Breast epithelium (tissue), 4 donors: Measurements from ENCODE around the gene ZNF627. TPM values are rescaled to one million over a fixed set of nuclear protein-coding genes. Genes with fewer than 3 reads are reported as not detected.
A peak's percentile ranks its signal among the peaks of the same experiment; 100 is the strongest.
"Not testable (repeated sequence)": the region's sequence is repeated elsewhere in the genome, so short reads cannot be mapped to it uniquely, and the experiment has no call there.

ENCODE experiments used
- DNase-seq, 2 donors: peaks; one replicate each; pipeline ENCODE4 v3.0.0-alpha.2; 2019; ENCODE audit warnings: low spot score in 2 of 2
- H3K27ac ChIP-seq, 2 donors: fragments of 200-600 bp; sonication (generic) in 1 of 2; one replicate each; pipeline ENCODE4 v1.5.1; 2016 to 2019; ENCODE audit warnings: mild to moderate bottlenecking in 1 of 2
- H3K27me3 ChIP-seq, 2 donors: fragments of 200-600 bp; sonication (generic) in 1 of 2; one replicate each; pipeline versions ENCODE4 v1.5.1 to v1.6.0; 2017 to 2019; ENCODE audit warnings: control low read depth in 1 of 2, mild to moderate bottlenecking in 1 of 2
- H3K36me3 ChIP-seq: fragments of 200-600 bp; one replicate; pipeline ENCODE4 v1.5.1; 2019
- H3K4me1 ChIP-seq, 2 donors: fragments of 200-600 bp; sonication (generic); one replicate each; pipeline ENCODE4 v1.5.1; 2016 to 2019; ENCODE audit warnings: control low read depth in 1 of 2
- H3K4me3 ChIP-seq, 3 donors: fragments of 200-600 bp; sonication (generic); 1 replicate in 2 of 3; 2 replicates in 1 of 3; pipeline ENCODE4 v1.5.1; 2016 to 2019; ENCODE audit warnings: mild to moderate bottlenecking in 3 of 3, moderate library complexity in 2 of 3
- H3K9me3 ChIP-seq, 2 donors: fragments of 200-600 bp; sonication (generic) in 1 of 2; one replicate each; pipeline ENCODE4 v1.5.1; 2016 to 2019; ENCODE audit warnings: control low read depth in 1 of 2
- POLR2A ChIP-seq: fragments of 450-650 bp; IDR thresholded peaks from one replicate; pipeline ENCODE4 v1.6.1; 2016; ENCODE audit warnings: antibody characterized with exemption, mild to moderate bottlenecking, moderate library complexity
- POLR2AphosphoS5 ChIP-seq, 3 donors: sonication (generic); formaldehyde crosslinking; IDR thresholded peaks; one replicate each; pipeline ENCODE4 v1.6.1; 2017; ENCODE audit warnings: antibody characterized with exemption in 3 of 3
- intact Hi-C: fragments of 100-400 bp; cut with DNase I; formaldehyde crosslinking; loops from one replicate; pipeline ENCODE4 v1.15.1; 2023; ENCODE audit warnings: low total_unique reads
- total RNA-seq, 3 donors: library from RNA; depleted of rRNA; stranded (reverse); fragments of >200 nt; gene quantifications; one replicate each; pipeline ENCODE4 v1.1.0, GENCODE V29; 2016
- TF ChIP-seq, protein P1 (sequence below), 3 donors: fragments of 450-650 bp; IDR thresholded peaks; one replicate each; pipeline ENCODE4 v1.5.1; 2016 to 2017; ENCODE audit warnings: antibody characterized with exemption in 3 of 3, mild to moderate bottlenecking in 3 of 3, moderate library complexity in 3 of 3

The ZNF627 gene
- total RNA-seq, 3 donors from 2014 or later, result 8.5 to 35.4 (median 23.3) TPM

DNA sequence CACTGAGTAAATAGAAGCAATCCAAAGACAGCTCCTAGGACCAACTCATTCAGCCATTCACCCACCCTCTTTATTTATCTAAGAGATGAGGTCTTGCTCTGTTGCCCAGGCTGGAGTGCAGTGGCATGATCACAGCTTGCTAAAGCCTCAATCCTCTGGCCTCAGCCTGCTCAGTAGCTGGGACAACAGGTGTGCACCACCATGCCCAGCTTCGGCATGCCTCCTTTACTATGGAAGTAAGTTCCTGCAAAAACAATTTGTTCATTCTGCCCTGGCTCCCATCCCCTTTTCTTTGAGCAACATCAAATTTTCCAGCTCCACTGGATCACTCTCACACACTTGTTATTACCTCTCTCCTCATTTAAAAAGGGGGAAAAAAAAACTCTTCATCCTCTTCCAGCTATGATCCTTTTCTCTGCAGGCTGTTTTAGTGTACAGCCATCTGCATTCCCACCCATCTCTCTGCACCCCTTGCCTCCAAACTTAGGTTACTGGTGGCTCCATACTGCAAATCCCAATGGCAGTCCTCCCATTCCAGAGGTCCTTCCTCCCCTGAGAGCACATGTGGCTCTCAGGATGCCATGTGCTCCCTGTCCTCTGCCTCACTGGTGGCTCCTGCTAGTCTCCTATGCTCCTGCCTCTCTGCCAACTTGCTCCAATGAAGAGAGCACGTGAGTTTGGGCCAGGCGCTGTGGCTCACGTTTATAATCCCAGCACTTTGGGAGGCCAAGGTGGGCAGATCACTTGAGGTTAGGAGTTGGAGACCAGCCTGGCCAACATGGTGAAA, 40.5 kb upstream of the ZNF627 start:
- no peak for DNase-seq
- no peak for TF ChIP-seq POLR2A
- TF ChIP-seq, protein P1, sequence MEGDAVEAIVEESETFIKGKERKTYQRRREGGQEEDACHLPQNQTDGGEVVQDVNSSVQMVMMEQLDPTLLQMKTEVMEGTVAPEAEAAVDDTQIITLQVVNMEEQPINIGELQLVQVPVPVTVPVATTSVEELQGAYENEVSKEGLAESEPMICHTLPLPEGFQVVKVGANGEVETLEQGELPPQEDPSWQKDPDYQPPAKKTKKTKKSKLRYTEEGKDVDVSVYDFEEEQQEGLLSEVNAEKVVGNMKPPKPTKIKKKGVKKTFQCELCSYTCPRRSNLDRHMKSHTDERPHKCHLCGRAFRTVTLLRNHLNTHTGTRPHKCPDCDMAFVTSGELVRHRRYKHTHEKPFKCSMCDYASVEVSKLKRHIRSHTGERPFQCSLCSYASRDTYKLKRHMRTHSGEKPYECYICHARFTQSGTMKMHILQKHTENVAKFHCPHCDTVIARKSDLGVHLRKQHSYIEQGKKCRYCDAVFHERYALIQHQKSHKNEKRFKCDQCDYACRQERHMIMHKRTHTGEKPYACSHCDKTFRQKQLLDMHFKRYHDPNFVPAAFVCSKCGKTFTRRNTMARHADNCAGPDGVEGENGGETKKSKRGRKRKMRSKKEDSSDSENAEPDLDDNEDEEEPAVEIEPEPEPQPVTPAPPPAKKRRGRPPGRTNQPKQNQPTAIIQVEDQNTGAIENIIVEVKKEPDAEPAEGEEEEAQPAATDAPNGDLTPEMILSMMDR (IDR thresholded peaks at IDR 0.05), result no peak
- H3K4me3 ChIP-seq, result no peak overlapping the region
- H3K27ac ChIP-seq, result no peak overlapping the region
- no peaks in the 10 kb centered on the region for H3K27me3 ChIP-seq
- no peaks in the 10 kb centered on the region for H3K36me3 ChIP-seq
- H3K9me3 ChIP-seq, result no peaks in the 10 kb centered on the region
- intact Hi-C loops, result no loop called here
- H3K4me1 ChIP-seq, result peaks cover 3 to 15% of the 10 kb centered on the region in 2 donors

DNA sequence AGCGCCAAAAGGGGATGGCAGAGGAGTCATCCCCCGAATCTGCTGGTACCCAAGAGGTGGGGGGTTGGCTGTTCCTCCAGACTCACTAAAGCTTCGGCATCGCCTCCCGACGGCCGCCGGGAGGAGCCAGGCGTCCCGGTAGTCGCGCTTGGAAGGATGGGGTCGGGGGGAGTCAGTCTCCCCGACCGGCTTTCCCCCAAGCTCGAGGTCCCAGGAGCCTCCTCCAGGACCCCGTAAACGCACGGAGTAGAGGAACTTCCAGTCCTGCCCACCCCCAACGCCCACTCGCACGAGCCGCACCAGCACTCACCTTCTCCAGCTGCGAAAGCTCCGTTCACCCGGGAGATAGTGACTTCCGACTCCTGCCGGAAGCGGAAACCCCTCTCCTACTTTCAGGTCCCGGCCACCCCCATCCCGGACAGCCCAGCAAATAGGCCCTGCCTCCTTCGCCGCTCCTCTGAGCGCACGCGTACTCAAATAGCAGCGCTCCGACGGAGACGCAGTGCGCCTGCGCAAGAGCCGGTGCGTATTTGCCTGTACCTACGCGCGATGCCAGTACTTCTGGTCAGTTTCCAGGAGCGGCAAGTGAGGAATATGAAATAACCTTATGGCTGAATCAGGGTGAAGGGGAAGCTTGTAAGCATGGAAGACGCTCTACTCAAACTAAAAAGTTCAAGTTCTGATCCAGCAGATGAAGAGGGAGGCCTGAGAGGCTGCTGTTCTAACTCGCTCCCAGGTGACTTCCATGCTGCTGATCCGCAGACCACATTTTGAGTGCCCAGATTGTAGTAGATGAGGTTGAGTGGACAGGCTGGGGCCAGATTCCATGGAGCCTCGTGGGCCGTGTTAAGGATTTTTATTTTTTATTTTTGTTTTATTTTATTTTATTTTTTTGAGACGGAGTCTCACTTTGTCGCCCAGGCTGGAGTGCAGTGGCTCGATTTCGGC, 38.1 kb upstream of the ZNF627 start, which contains the start of gene ELOF1:
ELOF1 (minus strand) TSS at position 350 of the 948 bp plus-strand sequence. CDS start 4,883 bp downstream, outside the sequence.
- H3K4me1 ChIP-seq, result peaks cover 3 to 15% of the 10 kb centered on the region in 2 donors
- no peaks in the 10 kb centered on the region for H3K27me3 ChIP-seq
- TF ChIP-seq POLR2AphosphoS5 (IDR thresholded peaks at IDR 0.05) (peak; percentile 84 to 96 (median 89)), POLR2A (peak; percentile 86)
- TF ChIP-seq, protein P1 (IDR thresholded peaks at IDR 0.05), result peak in 1 of 3 donors; percentile 27
- H3K36me3 ChIP-seq, result no peaks in the 10 kb centered on the region
- intact Hi-C loops, result no loop called here
- H3K4me3 ChIP-seq, result peak within 1 kb of the TSS; percentile 75 to 87 (median 76)
- peak within 1 kb of the TSS; percentile 75 to 84 for H3K27ac ChIP-seq
- DNase-seq, result peak; percentile 96 to 97
- no peaks in the 10 kb centered on the region for H3K9me3 ChIP-seq

DNA sequence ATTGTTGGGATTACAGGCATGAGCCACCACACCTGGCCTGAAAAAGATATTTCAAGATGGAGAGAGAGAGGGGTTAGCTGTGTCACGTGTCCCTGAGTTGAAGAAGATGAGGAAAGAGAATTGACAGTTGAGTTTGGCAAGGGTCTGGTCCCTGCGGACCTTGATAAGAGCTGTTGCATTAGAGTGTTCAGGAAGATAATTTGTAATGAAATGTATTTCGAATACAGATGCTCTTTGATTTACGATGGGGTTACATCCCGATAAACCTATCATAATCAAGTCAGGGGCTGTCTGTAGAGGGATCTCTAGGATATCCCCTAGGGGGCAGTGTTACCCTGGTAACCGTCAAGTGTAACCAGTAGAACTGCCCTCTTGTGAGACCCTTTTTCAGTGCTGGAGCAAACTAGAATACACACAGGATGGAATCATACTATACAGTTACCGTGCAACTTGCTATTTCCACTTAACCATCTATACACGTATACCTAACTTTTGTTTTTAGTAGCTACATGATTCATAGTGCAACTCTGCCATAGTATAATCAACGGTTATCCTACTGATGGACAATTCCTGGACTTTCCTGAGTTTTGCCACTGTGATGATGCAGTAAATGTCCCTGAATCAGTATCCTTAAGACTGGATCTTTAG, 36.8 kb upstream of the ZNF627 start:
- TF ChIP-seq POLR2A, result no peak
- TF ChIP-seq POLR2AphosphoS5 (IDR thresholded peaks at IDR 0.05), result no peak
- TF ChIP-seq, protein P1 (IDR thresholded peaks at IDR 0.05), result peak in 2 of 3 donors; percentile 18 to 56
- DNase-seq, result no peak
- no peaks in the 10 kb centered on the region for H3K36me3 ChIP-seq
- intact Hi-C loops, result no loop called here
- no peak overlapping the region for H3K27ac ChIP-seq
- H3K9me3 ChIP-seq, result no peaks in the 10 kb centered on the region
- H3K4me3 ChIP-seq, result peak overlapping the region in 2 of 3 donors; percentile 76 to 87
- peaks cover 3 to 15% of the 10 kb centered on the region in 2 donors for H3K4me1 ChIP-seq
- no peaks in the 10 kb centered on the region for H3K27me3 ChIP-seq

DNA sequence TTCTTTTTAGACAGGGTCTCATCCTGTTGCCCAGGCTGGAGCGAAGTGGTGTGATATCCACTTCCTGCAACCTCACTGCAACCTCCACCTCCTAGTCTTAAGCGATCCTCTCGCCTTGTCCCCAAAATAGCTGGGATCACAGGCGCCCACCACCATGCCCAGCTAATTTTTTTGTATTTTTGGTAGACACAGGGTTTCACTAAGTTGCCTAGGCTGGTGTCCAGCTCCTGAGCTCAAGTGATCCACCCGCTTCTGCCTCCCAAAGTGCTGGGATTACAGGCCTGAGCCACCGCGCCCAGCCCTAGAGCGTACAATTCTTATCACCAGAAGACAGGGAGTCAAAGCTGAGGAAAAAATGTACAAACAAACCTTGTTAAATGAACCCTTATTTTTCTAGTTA, 33.8 kb upstream of the ZNF627 start:
- no peak for DNase-seq
- intact Hi-C loops, result no loop called here
- Histone ChIP-seq H3K27me3 (no peaks in the 10 kb centered on the region), H3K36me3 (no peaks in the 10 kb centered on the region), H3K4me3 (no peak overlapping the region), H3K27ac (no peak overlapping the region), H3K4me1 (no peaks in the 10 kb centered on the region), H3K9me3 (no peaks in the 10 kb centered on the region)
- TF ChIP-seq POLR2A, result no peak
- no peak for TF ChIP-seq POLR2AphosphoS5 (IDR thresholded peaks at IDR 0.05)
- TF ChIP-seq, protein P1 (IDR thresholded peaks at IDR 0.05), result no peak

DNA sequence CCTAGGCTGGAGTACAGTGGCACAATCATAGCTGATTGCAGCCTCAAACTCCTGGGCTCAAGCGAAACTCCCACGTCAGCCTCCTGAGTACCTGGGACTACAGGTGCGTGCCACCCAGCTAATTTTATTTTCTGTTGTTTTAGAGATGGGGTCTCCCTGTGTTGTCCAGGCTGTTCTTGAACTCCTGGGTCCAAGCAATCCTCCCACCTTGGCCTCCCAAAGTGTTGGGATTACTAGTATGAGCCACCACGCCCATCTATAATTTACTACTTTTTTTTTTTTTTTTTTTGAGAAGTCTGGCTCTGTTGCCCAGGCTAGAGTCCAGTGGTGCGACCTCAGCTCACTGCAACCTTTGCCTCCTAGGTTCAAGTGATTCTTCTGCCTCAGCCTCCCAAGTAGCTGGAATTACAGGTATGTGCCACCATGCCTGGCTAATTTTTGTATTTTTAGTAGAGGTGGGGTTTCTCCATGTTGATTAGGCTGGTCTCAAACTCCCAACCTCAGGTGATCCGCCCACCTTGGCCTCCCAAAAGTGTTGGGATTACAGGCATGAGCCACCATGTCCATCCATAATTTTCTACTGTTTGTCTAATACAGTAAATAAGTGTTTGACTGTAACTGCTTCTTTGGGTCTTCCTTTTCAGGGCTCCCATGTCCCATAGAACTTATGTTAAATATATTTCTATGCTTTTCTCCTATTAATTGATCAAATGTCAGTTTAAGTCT, 33.0 kb upstream of the ZNF627 start:
- H3K4me1 ChIP-seq, H3K36me3 ChIP-seq, H3K9me3 ChIP-seq, H3K27ac ChIP-seq, DNase-seq, intact Hi-C loops, H3K27me3 ChIP-seq, H3K4me3 ChIP-seq: not testable (repeated sequence)

DNA sequence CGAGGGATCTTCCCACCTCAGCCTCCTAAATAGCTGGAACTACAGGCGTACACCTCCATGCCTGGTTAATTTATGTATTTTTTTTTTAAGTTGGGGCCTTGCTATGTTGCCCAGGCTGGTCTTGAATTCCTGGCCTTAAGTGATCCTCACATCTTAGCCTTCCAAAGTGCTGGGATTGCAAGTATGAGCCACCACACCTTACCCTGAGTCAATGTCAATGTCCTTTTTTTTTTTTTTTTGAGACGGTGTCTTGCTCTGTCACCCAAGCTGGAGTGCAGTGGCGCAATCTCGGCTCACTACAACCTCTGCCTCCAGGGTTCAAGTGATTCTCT, 31.7 kb upstream of the ZNF627 start:
- H3K36me3 ChIP-seq, intact Hi-C loops, H3K27me3 ChIP-seq, H3K9me3 ChIP-seq, H3K4me1 ChIP-seq, DNase-seq, H3K27ac ChIP-seq, H3K4me3 ChIP-seq: not testable (repeated sequence)
